HEK293T (cell line): ENCODE data around the gene IKZF5.

ENCODE experiments used
- ARNT ChIP-seq: fragments of 450-650 bp; IDR thresholded peaks from 2 replicates; pipeline ENCODE4 v1.6.1; 2017; ENCODE audit warnings: mild to moderate bottlenecking
- BHLHE40 ChIP-seq: fragments of 450-650 bp; IDR thresholded peaks from 2 replicates; pipeline ENCODE4 v1.6.1; 2016; ENCODE audit warnings: mild to moderate bottlenecking, moderate library complexity, borderline replicate concordance
- ELF4 ChIP-seq: fragments of 450-650 bp; IDR thresholded peaks from 2 replicates; pipeline ENCODE4 v1.6.1; 2017; ENCODE audit warnings: antibody characterized with exemption
- FOXA1 ChIP-seq: fragments of 450-650 bp; IDR thresholded peaks from 2 replicates; pipeline ENCODE4 v1.6.1; 2016; ENCODE audit warnings: mild to moderate bottlenecking
- L3MBTL2 ChIP-seq: fragments of 450-650 bp; conservative IDR thresholded peaks from 2 replicates; pipeline ENCODE4 v1.6.1; 2016; ENCODE audit warnings: mild to moderate bottlenecking
- NFRKB ChIP-seq: fragments of 450-650 bp; IDR thresholded peaks from 2 replicates; pipeline ENCODE4 v1.6.1; 2016; ENCODE audit warnings: mild to moderate bottlenecking, moderate library complexity
- SP1 ChIP-seq: fragments of 450-650 bp; IDR thresholded peaks from 2 replicates; pipeline ENCODE4 v1.6.1; 2017

DNA sequence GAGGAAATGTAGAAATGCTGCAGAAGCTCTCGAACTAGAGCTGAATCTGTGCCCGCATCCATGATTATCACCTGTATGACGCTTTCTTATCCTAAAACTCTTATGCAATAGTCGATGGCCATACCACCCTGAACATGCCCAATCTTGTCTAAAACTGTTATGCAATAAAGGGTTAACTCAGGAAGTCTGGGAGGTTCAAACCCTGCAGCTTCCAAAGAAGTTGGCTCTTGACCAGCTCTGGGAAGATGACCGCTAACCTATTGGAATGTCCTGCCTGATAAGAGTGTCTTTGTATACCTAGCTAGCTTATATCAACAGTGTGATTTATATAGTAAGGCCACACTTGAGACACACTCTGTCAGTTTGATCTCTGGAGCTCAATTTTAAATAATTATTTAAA lies 51.1 kb downstream of the IKZF5 start:
- TF ChIP-seq ELF4 = no peak
- TF ChIP-seq SP1 = no peak
- TF ChIP-seq ARNT = no peak
- no peak for TF ChIP-seq BHLHE40
- TF ChIP-seq L3MBTL2 = no peak
- TF ChIP-seq NFRKB = no peak
- TF ChIP-seq FOXA1 = no peak
